B cell (primary cell): ENCODE data around the gene RPL18. TPM values are rescaled to one million over a fixed set of nuclear protein-coding genes. Genes with fewer than 3 reads are reported as not detected.

Experiments used
- ATAC-seq: fragments of 200-7000 bp; cut with Tn5 transposase; one replicate; pipeline ENCODE4 v1.10.0; 2021; ENCODE audit warnings: low read depth, mild to moderate bottlenecking, moderate number of reproducible peaks, moderate library complexity
- CTCF ChIA-PET: fragments of 350-600 bp; sonication (Branson Sonifier 250); formaldehyde crosslinking; loops from one replicate; lab custom pipeline; 2021; ENCODE audit warnings: antibody characterized with exemption, inconsistent platforms; lab: Charles Lee
- POLR2A ChIA-PET: fragments of 350-600 bp; sonication (Branson Sonifier 250); formaldehyde crosslinking; loops from one replicate; lab custom pipeline; 2021; ENCODE audit warnings: antibody characterized with exemption; lab: Charles Lee
- DNase-seq: peaks from one replicate; pipeline ENCODE4 v3.0.0; 2013
- H2AFZ ChIP-seq: 2 replicates; pipeline ENCODE4 v1.6.1; 2012; ENCODE audit warnings: mild to moderate bottlenecking, low read depth, low read length; ENCODE audit not compliant: insufficient read depth, poor library complexity, severe bottlenecking
- H3K27ac ChIP-seq, 2 donors: 1 replicate in 1 of 2; 2 replicates in 1 of 2; pipeline ENCODE4 v1.5.1; 2012 to 2013; ENCODE audit warnings: low read length in 2 of 2, mild to moderate bottlenecking in 2 of 2, moderate library complexity in 1 of 2
- H3K27me3 ChIP-seq, 4 experiments: fragments of 200-600 bp in 1 of 4; sonication (generic) in 1 of 4; replicated peaks in 1 of 4; 1 replicate in 2 of 4; 2 replicates in 2 of 4; pipeline versions ENCODE4 v1.6.1 to v1.7.0; 2013 to 2016; ENCODE audit warnings: low read length in 3 of 4, mild to moderate bottlenecking in 2 of 4, mixed read lengths in 1 of 4, moderate library complexity in 1 of 4; ENCODE audit not compliant: insufficient read depth in 4 of 4, control insufficient read depth in 3 of 4; ENCODE audit errors: control extremely low read depth in 1 of 4
- H3K36me3 ChIP-seq, 2 experiments: replicated peaks in 1 of 2; 1 replicate in 1 of 2; 2 replicates in 1 of 2; pipeline versions ENCODE4 v1.6.1 to v1.7.1; 2013; ENCODE audit warnings: low read length in 1 of 2; ENCODE audit not compliant: insufficient read depth in 2 of 2, control insufficient read depth in 1 of 2; ENCODE audit errors: control extremely low read depth in 1 of 2, extremely low read depth in 1 of 2
- H3K4me1 ChIP-seq, 2 donors: fragments of 200-600 bp in 1 of 2; sonication (generic) in 1 of 2; 1 replicate in 1 of 2; 2 replicates in 1 of 2; pipeline versions ENCODE4 v1.5.1 to v1.6.1; 2013 to 2017; ENCODE audit warnings: low read length in 2 of 2; ENCODE audit not compliant: control insufficient read depth in 2 of 2, insufficient read depth in 2 of 2
- H3K4me2 ChIP-seq: replicated peaks from 2 replicates; pipeline ENCODE3; 2012; ENCODE audit warnings: mild to moderate bottlenecking, low read depth, low read length; ENCODE audit not compliant: poor library complexity, severe bottlenecking
- H3K4me3 ChIP-seq, 5 experiments: fragments of 200-600 bp in 1 of 5; sonication (generic) in 1 of 5; 1 replicate in 3 of 5; 2 replicates in 2 of 5; pipeline versions ENCODE4 v1.5.1 to v1.7.0; 2011 to 2016; ENCODE audit warnings: low read length in 4 of 5, mild to moderate bottlenecking in 4 of 5, low read depth in 2 of 5, control low read depth in 1 of 5, moderate library complexity in 1 of 5; ENCODE audit not compliant: insufficient read depth in 1 of 5; ENCODE audit errors: control extremely low read depth in 1 of 5, extremely low read depth in 1 of 5
- H3K79me2 ChIP-seq: fragments of 200-600 bp; sonication (generic); one replicate; pipeline ENCODE4 v1.6.0; 2016; ENCODE audit warnings: low read length; ENCODE audit not compliant: control insufficient read depth, insufficient read depth
- H3K9ac ChIP-seq: fragments of 200-600 bp; sonication (generic); 2 replicates; pipeline ENCODE4 v1.6.1; 2017; ENCODE audit warnings: mild to moderate bottlenecking, low read length, moderate library complexity
- H3K9me3 ChIP-seq, 3 donors: one replicate each; pipeline versions ENCODE4 v1.6.1 to v1.7.1; 2013; ENCODE audit warnings: low read length in 2 of 3; ENCODE audit not compliant: control insufficient read depth in 2 of 3, insufficient read depth in 1 of 3; ENCODE audit errors: control extremely low read depth in 1 of 3
- H4K20me1 ChIP-seq: 2 replicates; pipeline ENCODE4 v1.6.0; 2012; ENCODE audit warnings: mild to moderate bottlenecking, low read length; ENCODE audit not compliant: insufficient read depth, control insufficient read depth, poor library complexity, severe bottlenecking
- H3K27ac Mint-ChIP-seq: one replicate; pipeline ENCODE4 v1.8.0; 2021; ENCODE audit warnings: mixed read lengths
- H3K27me3 Mint-ChIP-seq: one replicate; pipeline ENCODE4 v1.8.0; 2021; ENCODE audit warnings: mixed read lengths
- H3K4me1 Mint-ChIP-seq: one replicate; pipeline ENCODE4 v1.8.0; 2021; ENCODE audit warnings: mixed read lengths
- H3K4me3 Mint-ChIP-seq: one replicate; pipeline ENCODE4 v1.8.0; 2021; ENCODE audit warnings: mixed read lengths
- H3K9me3 Mint-ChIP-seq: one replicate; pipeline ENCODE4 v1.8.0; 2022; ENCODE audit warnings: mixed read lengths; ENCODE audit not compliant: insufficient read depth
- EZH2 ChIP-seq: IDR thresholded peaks from 2 replicates; pipeline ENCODE4 v1.6.1; 2012; ENCODE audit warnings: borderline replicate concordance, low read depth, mild to moderate bottlenecking, moderate library complexity, low read length; ENCODE audit not compliant: insufficient read depth, poor library complexity, severe bottlenecking
- WGBS: methylation state at CpG from one replicate; pipeline ENCODE4 v1.1.5; 2013; ENCODE audit warnings: missing lambda C conversion rate; ENCODE audit not compliant: insufficient coverage; 5-methylcytosine and 5-hydroxymethylcytosine counted together
- intact Hi-C: fragments of 100-400 bp; cut with micrococcal nuclease; formaldehyde crosslinking; loops from one replicate; pipeline ENCODE4 v1.10.0; 2022
- polyA plus RNA-seq: library from polyadenylated mRNA; depleted of rRNA; stranded (reverse); fragments of >200 nt; gene quantifications from 2 replicates; pipeline ENCODE4 v1.2.3, GENCODE V29; 2012
- total RNA-seq, 2 donors: library from RNA; stranded (reverse); fragments of 120-200 nt in 1 of 2; gene quantifications; 1 replicate in 1 of 2; 2 replicates in 1 of 2; pipeline versions ENCODE4 v1.2.3 to v1.2.4, GENCODE V29; 2013 to 2022
- TF ChIP-seq, protein P1 (sequence below): fragments of 200-600 bp; IDR thresholded peaks from one replicate; pipeline ENCODE4 v1.8.0; 2022; ENCODE audit warnings: antibody characterized with exemption, mild to moderate bottlenecking

Gene RPL18
- total and polyA plus RNA-seq, 2 donors (not counting 1 experiment from before 2014, with no cell fraction given): 2,248 to 4,393 TPM

DNA sequence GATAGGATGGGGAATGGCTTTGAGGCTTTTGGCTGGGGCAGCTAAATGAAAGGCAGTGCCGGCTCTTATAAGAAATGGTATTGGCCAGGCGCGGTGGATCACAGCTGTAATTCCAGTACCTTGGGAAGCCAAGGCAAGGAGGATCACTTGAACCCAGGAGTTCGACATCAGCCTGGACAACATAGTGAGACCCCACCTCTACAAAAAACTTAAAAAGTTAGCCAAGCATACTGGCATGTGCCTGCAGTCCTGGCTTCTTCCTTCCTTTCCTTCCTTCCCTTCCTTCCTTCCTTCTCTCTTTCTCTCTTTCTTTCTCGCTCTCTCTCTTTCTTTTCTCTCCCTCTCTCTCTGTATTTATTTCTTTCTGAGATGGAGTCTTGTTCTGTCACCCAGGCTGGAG is 23.9 kb upstream of the RPL18 start:
- H3K27ac Mint-ChIP-seq: no peak overlapping the region
- H3K4me3 Mint-ChIP-seq: no peak overlapping the region

DNA sequence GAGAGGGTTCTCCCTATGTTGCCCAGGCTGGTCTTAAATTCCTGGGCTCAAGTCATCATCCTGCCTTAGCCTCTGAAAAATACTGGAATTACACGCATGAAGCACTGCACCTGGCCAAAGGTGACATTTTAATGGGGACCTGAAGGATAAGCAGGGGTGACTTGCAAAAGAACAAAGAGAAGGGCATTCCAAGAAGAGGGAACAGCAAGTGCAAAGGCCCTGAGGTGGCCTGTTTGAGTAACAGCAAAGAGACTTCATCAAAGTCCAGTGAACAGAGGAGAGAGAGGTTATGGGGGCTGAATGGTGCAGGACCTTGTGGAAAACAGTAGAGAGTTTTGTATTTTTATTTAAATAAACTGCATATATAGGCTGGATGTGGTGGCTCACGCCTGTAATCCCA is 22.9 kb upstream of the RPL18 start:
- no peak overlapping the region for H3K4me3 Mint-ChIP-seq
- no peak overlapping the region for H3K4me2 ChIP-seq
- H3K27me3 Mint-ChIP-seq: no peaks in the 10 kb centered on the region
- no peak for TF ChIP-seq EZH2
- TF ChIP-seq, protein P1, sequence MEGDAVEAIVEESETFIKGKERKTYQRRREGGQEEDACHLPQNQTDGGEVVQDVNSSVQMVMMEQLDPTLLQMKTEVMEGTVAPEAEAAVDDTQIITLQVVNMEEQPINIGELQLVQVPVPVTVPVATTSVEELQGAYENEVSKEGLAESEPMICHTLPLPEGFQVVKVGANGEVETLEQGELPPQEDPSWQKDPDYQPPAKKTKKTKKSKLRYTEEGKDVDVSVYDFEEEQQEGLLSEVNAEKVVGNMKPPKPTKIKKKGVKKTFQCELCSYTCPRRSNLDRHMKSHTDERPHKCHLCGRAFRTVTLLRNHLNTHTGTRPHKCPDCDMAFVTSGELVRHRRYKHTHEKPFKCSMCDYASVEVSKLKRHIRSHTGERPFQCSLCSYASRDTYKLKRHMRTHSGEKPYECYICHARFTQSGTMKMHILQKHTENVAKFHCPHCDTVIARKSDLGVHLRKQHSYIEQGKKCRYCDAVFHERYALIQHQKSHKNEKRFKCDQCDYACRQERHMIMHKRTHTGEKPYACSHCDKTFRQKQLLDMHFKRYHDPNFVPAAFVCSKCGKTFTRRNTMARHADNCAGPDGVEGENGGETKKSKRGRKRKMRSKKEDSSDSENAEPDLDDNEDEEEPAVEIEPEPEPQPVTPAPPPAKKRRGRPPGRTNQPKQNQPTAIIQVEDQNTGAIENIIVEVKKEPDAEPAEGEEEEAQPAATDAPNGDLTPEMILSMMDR: no peak
- H3K4me1 ChIP-seq: peaks cover 23 to 37% of the 10 kb centered on the region in 2 donors
- ChIA-PET CTCF (interaction anchor here (0.7 kb wide), 2 partner anchors 11 to 97 kb away, joined by 3 read pairs; no protein-coding TSS in a partner anchor), POLR2A (no interaction called here)
- WGBS: 100% methylated on average over 1 of the region's 2 CpGs
- ATAC-seq (no peak), DNase-seq (no peak)
- no peak overlapping the region for H3K27ac ChIP-seq
- intact Hi-C loops: no loop called here
- H3K79me2 ChIP-seq: peaks cover 55% of the 10 kb centered on the region
- H2AFZ ChIP-seq: no peak overlapping the region
- H4K20me1 ChIP-seq: peaks cover 2% of the 10 kb centered on the region
- H3K27me3 ChIP-seq: no peaks in the 10 kb centered on the region
- no peaks in the 10 kb centered on the region for H3K36me3 ChIP-seq
- H3K9me3 ChIP-seq: peaks cover 0 to 11% (median 0%) of the 10 kb centered on the region in 3 donors
- H3K4me3 ChIP-seq: no peak overlapping the region
- H3K4me1 Mint-ChIP-seq: peaks cover 49% of the 10 kb centered on the region
- peaks cover 4% of the 10 kb centered on the region for H3K9me3 Mint-ChIP-seq
- no peak overlapping the region for H3K9ac ChIP-seq
- H3K27ac Mint-ChIP-seq: peak overlapping the region; percentile 27

More for the DNA sequence above, 23.9 kb upstream of the RPL18 start:
- H3K27me3 ChIP-seq: no peaks in the 10 kb centered on the region
- no peaks in the 10 kb centered on the region for H4K20me1 ChIP-seq
- Mint-ChIP-seq H3K4me1 (peaks cover 55% of the 10 kb centered on the region), H3K9me3 (peaks cover 4% of the 10 kb centered on the region), H3K27me3 (no peaks in the 10 kb centered on the region)
- ATAC-seq (no peak), DNase-seq (no peak)
- H3K36me3 ChIP-seq: no peaks in the 10 kb centered on the region
- H3K4me2 ChIP-seq: no peak overlapping the region
- H3K79me2 ChIP-seq: peaks cover 58% of the 10 kb centered on the region
- intact Hi-C loops: no loop called here
- POLR2A ChIA-PET: interaction anchor here (0.7 kb wide), 1 partner anchor 312 kb away, joined by 3 read pairs; no protein-coding TSS in a partner anchor
- no peak overlapping the region for H3K4me3 ChIP-seq
- TF ChIP-seq EZH2: no peak
- TF ChIP-seq, protein P1: no peak
- peaks cover 0 to 11% (median 0%) of the 10 kb centered on the region in 3 donors for H3K9me3 ChIP-seq
- 95% methylated on average over 4 of the region's 5 CpGs for WGBS
- no peak overlapping the region for H3K27ac ChIP-seq
- CTCF ChIA-PET: interaction anchor here (0.7 kb wide), 1 partner anchor 32 kb away, joined by 3 read pairs; no protein-coding TSS in a partner anchor
- no peak overlapping the region for H3K9ac ChIP-seq
- no peak overlapping the region for H2AFZ ChIP-seq
- peaks cover 29 to 45% of the 10 kb centered on the region in 2 donors for H3K4me1 ChIP-seq
